Tibial artery (tissue), 4 donors: ENCODE measurements around the gene PNLIPRP1.

Experiments used
- DNase-seq, 2 donors: peaks; one replicate each; pipeline ENCODE4 v3.0.0-alpha.2; 2019
- H3K27ac ChIP-seq, 2 donors: fragments of 200-600 bp; sonication (generic) in 1 of 2; 1 replicate in 1 of 2; 2 replicates in 1 of 2; pipeline ENCODE4 v1.5.1; 2018 to 2019; ENCODE audit warnings: mild to moderate bottlenecking in 1 of 2
- H3K27me3 ChIP-seq, 2 donors: fragments of 200-600 bp; sonication (generic) in 1 of 2; one replicate each; pipeline versions ENCODE4 v1.5.1 to v1.6.0; 2016 to 2019
- H3K36me3 ChIP-seq, 3 donors: fragments of 200-600 bp; sonication (generic) in 2 of 3; one replicate each; pipeline ENCODE4 v1.5.1; 2016 to 2019; ENCODE audit warnings: mild to moderate bottlenecking in 2 of 3
- H3K4me1 ChIP-seq, 4 donors: fragments of 200-600 bp; sonication (generic) in 2 of 4; 1 replicate in 3 of 4; 2 replicates in 1 of 4; pipeline ENCODE4 v1.5.1; 2016 to 2019
- H3K4me3 ChIP-seq, 2 donors: fragments of 200-600 bp; sonication (generic) in 1 of 2; 1 replicate in 1 of 2; 2 replicates in 1 of 2; pipeline ENCODE4 v1.5.1; 2018 to 2019; ENCODE audit warnings: mild to moderate bottlenecking in 2 of 2
- H3K9me3 ChIP-seq, 3 donors: fragments of 200-600 bp; sonication (generic) in 1 of 3; one replicate each; pipeline ENCODE4 v1.5.1; 2016 to 2019
- intact Hi-C: fragments of 100-400 bp; cut with DNase I; formaldehyde crosslinking; loops from one replicate; pipeline ENCODE4 v1.15.0; 2023; ENCODE audit warnings: low total_unique reads
- TF ChIP-seq, protein P1 (sequence below), 2 experiments: fragments of 200-600 bp in 1 of 2; fragments of 450-650 bp in 1 of 2; IDR thresholded peaks; one replicate each; pipeline ENCODE4 v1.5.1; 2017 to 2019; ENCODE audit warnings: antibody characterized with exemption in 2 of 2, mild to moderate bottlenecking in 1 of 2, moderate library complexity in 1 of 2

Gene PNLIPRP1

DNA sequence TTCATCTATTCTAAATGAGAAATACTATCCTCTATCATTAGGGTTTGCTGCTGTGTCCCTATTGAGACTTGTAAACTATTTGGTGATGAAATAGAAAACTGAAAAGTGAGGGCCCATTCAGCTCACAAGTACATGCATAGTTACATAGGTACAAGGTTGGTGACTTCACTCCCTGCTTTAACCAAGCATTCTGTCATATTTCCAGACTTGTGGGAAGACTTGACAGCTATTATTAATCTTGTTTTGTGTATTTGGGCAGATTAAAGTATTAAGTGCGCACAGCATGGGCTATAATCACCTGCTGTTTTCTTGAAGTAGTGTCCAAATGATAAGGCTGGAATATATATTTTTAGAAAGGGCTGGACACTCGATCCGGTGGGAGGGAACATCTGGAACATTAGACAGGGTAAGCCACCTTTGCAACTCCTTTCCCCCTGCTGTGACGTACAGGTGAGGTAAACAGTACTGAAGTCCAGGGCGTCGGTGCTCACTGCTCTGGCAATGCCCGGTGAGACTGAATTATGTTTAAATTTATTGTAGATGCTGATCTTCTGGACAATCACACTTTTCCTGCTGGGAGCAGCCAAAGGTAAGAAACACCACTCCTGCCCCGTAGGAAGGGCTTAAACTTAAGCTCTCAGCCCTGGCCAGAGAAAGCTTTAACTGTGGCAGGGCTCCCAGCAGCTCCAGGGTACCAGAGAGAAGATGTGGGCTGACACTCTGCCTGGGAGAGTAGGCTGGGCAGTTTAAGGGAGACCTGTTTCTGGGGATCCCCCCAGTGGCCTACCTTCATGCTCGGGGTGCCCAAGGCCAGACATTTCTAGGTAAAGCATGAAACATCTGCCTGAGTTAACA, at the start of gene PNLIPRP1:
Gene PNLIPRP1 (plus strand): TSS at position 370 of the 855 bp plus-strand sequence. CDS start 171 bp downstream, at position 541.
- Histone ChIP-seq H3K9me3 (no peaks in the 10 kb centered on the region), H3K27me3 (peaks cover 0 to 4% of the 10 kb centered on the region in 2 donors), H3K27ac (no peak within 1 kb of the TSS), H3K4me1 (no peaks in the 10 kb centered on the region), H3K4me3 (no peak within 1 kb of the TSS), H3K36me3 (no peaks in the 10 kb centered on the region)
- DNase-seq: no peak
- TF ChIP-seq, protein P1, sequence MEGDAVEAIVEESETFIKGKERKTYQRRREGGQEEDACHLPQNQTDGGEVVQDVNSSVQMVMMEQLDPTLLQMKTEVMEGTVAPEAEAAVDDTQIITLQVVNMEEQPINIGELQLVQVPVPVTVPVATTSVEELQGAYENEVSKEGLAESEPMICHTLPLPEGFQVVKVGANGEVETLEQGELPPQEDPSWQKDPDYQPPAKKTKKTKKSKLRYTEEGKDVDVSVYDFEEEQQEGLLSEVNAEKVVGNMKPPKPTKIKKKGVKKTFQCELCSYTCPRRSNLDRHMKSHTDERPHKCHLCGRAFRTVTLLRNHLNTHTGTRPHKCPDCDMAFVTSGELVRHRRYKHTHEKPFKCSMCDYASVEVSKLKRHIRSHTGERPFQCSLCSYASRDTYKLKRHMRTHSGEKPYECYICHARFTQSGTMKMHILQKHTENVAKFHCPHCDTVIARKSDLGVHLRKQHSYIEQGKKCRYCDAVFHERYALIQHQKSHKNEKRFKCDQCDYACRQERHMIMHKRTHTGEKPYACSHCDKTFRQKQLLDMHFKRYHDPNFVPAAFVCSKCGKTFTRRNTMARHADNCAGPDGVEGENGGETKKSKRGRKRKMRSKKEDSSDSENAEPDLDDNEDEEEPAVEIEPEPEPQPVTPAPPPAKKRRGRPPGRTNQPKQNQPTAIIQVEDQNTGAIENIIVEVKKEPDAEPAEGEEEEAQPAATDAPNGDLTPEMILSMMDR (IDR thresholded peaks at IDR 0.05): no peak
- intact Hi-C loops: no loop called here

DNA sequence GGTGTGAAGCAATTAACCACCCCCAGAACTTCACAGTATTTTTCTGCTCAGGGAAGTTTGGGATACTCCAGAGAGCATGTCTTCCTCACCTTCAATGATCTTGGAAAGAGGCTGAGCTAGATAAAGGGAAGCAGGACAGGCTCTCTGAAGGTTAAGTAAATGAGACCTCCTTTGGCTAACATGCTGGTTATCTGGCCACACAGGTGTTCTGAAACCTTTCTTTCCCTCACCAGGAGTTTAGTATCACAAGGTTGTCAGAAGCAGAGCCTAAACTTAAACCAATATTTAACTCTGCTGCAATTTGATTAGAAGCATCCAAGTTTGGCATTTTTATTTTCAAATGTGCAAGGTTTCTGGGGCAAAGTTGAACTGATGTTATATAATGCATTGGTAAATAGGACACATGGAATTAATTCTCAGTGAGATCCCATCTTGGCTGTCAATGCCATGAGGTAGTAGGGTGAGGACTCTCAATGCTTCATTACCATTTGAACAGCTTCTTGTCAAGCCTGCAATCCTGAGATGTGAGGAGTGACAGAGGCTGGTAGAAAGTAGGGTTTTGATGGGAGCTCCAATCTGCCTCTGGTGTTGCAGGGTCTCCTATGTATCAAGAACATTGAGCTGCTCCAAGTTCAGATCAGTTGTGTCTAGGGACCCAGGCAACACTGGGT, 48.6 kb upstream of the PNLIPRP1 start:
- TF ChIP-seq, protein P1 (IDR thresholded peaks at IDR 0.05): no peak
- Histone ChIP-seq H3K4me3 (no peak overlapping the region), H3K4me1 (no peaks in the 10 kb centered on the region), H3K9me3 (no peaks in the 10 kb centered on the region), H3K36me3 (no peaks in the 10 kb centered on the region), H3K27me3 (no peaks in the 10 kb centered on the region), H3K27ac (no peak overlapping the region)
- intact Hi-C loops: no loop called here
- DNase-seq: no peak

DNA sequence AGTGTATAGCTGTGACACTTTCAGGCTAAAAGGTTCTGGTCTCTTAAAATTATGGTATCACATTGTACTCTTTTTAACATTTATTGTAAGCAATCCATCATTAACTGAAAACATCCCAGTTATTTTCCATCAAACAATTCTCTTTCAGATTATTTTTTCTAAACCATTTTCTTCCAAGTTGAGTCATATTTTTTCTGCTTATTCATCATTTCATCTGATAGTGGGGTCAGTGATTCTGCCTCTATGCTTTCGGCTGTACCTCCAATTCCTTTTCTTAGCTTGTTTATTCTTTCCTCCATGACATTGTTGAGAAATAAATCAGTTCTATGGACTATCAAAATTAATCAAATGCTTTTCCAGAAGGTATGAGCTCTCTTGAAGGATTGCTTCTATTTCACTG, 45.6 kb upstream of the PNLIPRP1 start:
- intact Hi-C loops: no loop called here
- H3K27ac ChIP-seq: no peak overlapping the region
- no peak overlapping the region for H3K4me3 ChIP-seq

DNA sequence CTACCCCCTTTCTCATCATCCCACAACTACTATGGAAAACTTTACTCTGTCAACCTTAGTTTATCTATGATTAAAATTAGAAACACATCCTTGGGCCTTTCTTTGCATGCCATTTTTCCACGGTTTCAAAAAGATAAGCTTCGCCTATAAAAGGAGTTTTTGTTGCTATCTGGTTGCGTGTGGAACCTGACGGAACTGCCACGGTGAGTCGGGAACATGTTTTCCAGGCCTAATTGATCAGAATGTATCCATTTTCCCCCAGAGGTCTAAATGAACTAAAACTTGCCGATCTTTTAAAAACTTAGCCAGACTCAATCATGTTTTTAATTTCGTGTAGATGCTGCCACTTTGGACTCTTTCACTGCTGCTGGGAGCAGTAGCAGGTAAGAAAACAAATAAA, 45.0 kb upstream of the PNLIPRP1 start, which contains the start of gene PNLIP:
Gene PNLIP (plus strand): TSS at position 176 of the 400 bp plus-strand sequence. CDS start 162 bp downstream, at position 338.
- intact Hi-C loops: no loop called here
- no peak within 1 kb of the TSS for H3K4me3 ChIP-seq
- H3K36me3 ChIP-seq: no peaks in the 10 kb centered on the region
- H3K27ac ChIP-seq: no peak within 1 kb of the TSS
- no peaks in the 10 kb centered on the region for H3K9me3 ChIP-seq
- H3K4me1 ChIP-seq: no peaks in the 10 kb centered on the region
- no peaks in the 10 kb centered on the region for H3K27me3 ChIP-seq
- TF ChIP-seq, protein P1 (IDR thresholded peaks at IDR 0.05): no peak
- no peak for DNase-seq

More for the DNA sequence above, 45.6 kb upstream of the PNLIPRP1 start:
- Histone ChIP-seq H3K27me3 (no peaks in the 10 kb centered on the region), H3K9me3 (no peaks in the 10 kb centered on the region), H3K36me3 (no peaks in the 10 kb centered on the region), H3K4me1 (no peaks in the 10 kb centered on the region)
- DNase-seq: no peak
- TF ChIP-seq, protein P1 (IDR thresholded peaks at IDR 0.05): no peak

DNA sequence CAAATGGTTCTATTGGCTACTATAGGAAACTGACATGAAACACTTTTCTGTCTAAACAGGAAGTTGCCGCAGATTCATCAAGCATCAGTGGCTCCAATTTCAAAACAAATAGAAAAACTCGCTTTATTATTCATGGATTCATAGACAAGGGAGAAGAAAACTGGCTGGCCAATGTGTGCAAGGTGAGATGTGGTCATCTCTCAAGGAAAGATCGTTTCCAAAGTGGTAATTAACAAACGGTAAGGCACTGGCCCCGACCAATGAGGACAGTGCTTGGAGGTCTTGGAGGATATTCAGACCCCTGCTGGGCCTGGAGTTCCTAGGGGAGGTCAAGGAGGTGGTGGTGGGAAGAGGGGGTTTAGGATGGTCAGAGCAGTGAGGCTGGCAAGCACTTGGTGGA, 42.5 kb upstream of the PNLIPRP1 start:
- intact Hi-C loops: no loop called here
- Histone ChIP-seq H3K27me3 (no peaks in the 10 kb centered on the region), H3K4me1 (no peaks in the 10 kb centered on the region), H3K4me3 (no peak overlapping the region), H3K9me3 (no peaks in the 10 kb centered on the region), H3K36me3 (no peaks in the 10 kb centered on the region), H3K27ac (no peak overlapping the region)
- TF ChIP-seq, protein P1 (IDR thresholded peaks at IDR 0.05): no peak
- DNase-seq: no peak
